MM.1S (cell line): ENCODE measurements around the gene CAPN5.

Experiments
- DNase-seq: peaks from one replicate; pipeline ENCODE4 v3.0.0-alpha.2; 2015
- H2AFZ ChIP-seq: fragments of 300-600 bp; sonication (generic); 2 replicates; pipeline ENCODE4 v1.6.0; 2016; ENCODE audit warnings: antibody characterized with exemption, low read length
- H3F3A ChIP-seq: fragments of 300-600 bp; sonication (generic); 2 replicates; pipeline ENCODE4 v1.6.1; 2016; ENCODE audit warnings: mild to moderate bottlenecking, antibody characterized with exemption, low read length, moderate library complexity, mixed read lengths; ENCODE audit not compliant: insufficient read depth
- H3K27ac ChIP-seq: fragments of 300-600 bp; sonication (generic); 2 replicates; pipeline ENCODE4 v1.5.1; 2016; ENCODE audit warnings: mild to moderate bottlenecking, low read length
- H3K27me3 ChIP-seq: fragments of 300-600 bp; sonication (generic); replicated peaks from 2 replicates; pipeline ENCODE4 v1.6.0; 2016; ENCODE audit warnings: low read length; ENCODE audit not compliant: insufficient read depth
- H3K36me3 ChIP-seq: fragments of 300-600 bp; sonication (generic); replicated peaks from 2 replicates; pipeline ENCODE4 v1.6.1; 2016; ENCODE audit warnings: mild to moderate bottlenecking, low read length, mixed read lengths; ENCODE audit not compliant: insufficient read depth
- H3K4me1 ChIP-seq: fragments of 300-600 bp; sonication (generic); 2 replicates; pipeline ENCODE4 v1.6.1; 2016; ENCODE audit warnings: low read length, mixed read lengths
- H3K4me2 ChIP-seq: fragments of 300-600 bp; sonication (generic); 2 replicates; pipeline ENCODE4 v1.6.0; 2016; ENCODE audit warnings: low read depth, low read length
- H3K4me3 ChIP-seq: fragments of 300-600 bp; sonication (generic); 2 replicates; pipeline ENCODE4 v1.5.1; 2016; ENCODE audit warnings: low read length, mixed read lengths
- H3K79me2 ChIP-seq: fragments of 300-600 bp; sonication (generic); 2 replicates; pipeline ENCODE4 v1.6.1; 2016; ENCODE audit warnings: mixed run types, low read length, mixed read lengths
- H3K9ac ChIP-seq: fragments of 300-600 bp; sonication (generic); 2 replicates; pipeline ENCODE4 v1.6.1; 2016; ENCODE audit warnings: low read length, mixed read lengths
- H3K9me2 ChIP-seq: fragments of 300-600 bp; sonication (generic); replicated peaks from 2 replicates; pipeline ENCODE4 v1.6.1; 2016; ENCODE audit warnings: mild to moderate bottlenecking, low read length, mixed read lengths; ENCODE audit not compliant: insufficient read depth
- H3K9me3 ChIP-seq: fragments of 300-600 bp; sonication (generic); replicated peaks from 2 replicates; pipeline ENCODE4 v1.6.1; 2016; ENCODE audit warnings: mild to moderate bottlenecking, low read length, mixed read lengths; ENCODE audit not compliant: insufficient read depth
- H4K20me1 ChIP-seq: fragments of 300-600 bp; sonication (generic); 2 replicates; pipeline ENCODE4 v1.6.1; 2016; ENCODE audit warnings: mild to moderate bottlenecking, low read length, moderate library complexity, mixed read lengths; ENCODE audit not compliant: insufficient read depth
- EZH2 ChIP-seq: fragments of 300-600 bp; sonication (generic); optimal IDR thresholded peaks from 2 replicates; pipeline ENCODE3; 2017; ENCODE audit warnings: low read depth, mild to moderate bottlenecking, antibody characterized with exemption, low read length, mixed read lengths
- EZH2phosphoT487 ChIP-seq: fragments of 300-600 bp; sonication (generic); IDR thresholded peaks from 2 replicates; pipeline ENCODE4 v1.6.1; 2018; ENCODE audit warnings: antibody characterized with exemption, low read length
- TF ChIP-seq, protein P1 (sequence below): fragments of 300-600 bp; sonication (generic); IDR thresholded peaks from 2 replicates; pipeline ENCODE4 v1.5.1; 2016; ENCODE audit warnings: antibody characterized with exemption, low read length, mixed read lengths

Gene CAPN5

DNA sequence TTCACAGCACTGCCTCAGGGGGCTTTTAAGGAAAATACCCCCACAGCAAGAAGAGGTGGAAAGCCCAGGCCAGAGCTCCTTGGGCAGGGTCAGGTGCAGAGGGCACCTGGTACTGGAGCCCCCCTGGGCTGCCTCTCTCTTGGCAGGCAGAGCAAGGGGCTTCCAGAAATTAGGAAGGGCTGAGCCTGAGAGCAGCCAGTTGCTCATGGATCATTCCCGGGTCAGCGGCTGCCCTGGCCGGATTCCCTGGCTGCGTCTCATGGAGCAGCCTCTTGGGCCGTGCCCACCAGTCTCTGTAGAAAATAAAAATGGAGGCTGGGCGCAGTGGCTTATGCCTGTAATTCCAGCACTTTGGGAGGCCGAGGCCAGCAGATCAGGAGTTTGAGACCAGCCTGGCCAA lies 25.6 kb downstream of the CAPN5 start:
- no peak for DNase-seq
- TF ChIP-seq, protein P1, sequence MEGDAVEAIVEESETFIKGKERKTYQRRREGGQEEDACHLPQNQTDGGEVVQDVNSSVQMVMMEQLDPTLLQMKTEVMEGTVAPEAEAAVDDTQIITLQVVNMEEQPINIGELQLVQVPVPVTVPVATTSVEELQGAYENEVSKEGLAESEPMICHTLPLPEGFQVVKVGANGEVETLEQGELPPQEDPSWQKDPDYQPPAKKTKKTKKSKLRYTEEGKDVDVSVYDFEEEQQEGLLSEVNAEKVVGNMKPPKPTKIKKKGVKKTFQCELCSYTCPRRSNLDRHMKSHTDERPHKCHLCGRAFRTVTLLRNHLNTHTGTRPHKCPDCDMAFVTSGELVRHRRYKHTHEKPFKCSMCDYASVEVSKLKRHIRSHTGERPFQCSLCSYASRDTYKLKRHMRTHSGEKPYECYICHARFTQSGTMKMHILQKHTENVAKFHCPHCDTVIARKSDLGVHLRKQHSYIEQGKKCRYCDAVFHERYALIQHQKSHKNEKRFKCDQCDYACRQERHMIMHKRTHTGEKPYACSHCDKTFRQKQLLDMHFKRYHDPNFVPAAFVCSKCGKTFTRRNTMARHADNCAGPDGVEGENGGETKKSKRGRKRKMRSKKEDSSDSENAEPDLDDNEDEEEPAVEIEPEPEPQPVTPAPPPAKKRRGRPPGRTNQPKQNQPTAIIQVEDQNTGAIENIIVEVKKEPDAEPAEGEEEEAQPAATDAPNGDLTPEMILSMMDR: no peak
- no peak for TF ChIP-seq EZH2phosphoT487
- TF ChIP-seq EZH2: no peak
- H3F3A ChIP-seq: no peaks in the 10 kb centered on the region

DNA sequence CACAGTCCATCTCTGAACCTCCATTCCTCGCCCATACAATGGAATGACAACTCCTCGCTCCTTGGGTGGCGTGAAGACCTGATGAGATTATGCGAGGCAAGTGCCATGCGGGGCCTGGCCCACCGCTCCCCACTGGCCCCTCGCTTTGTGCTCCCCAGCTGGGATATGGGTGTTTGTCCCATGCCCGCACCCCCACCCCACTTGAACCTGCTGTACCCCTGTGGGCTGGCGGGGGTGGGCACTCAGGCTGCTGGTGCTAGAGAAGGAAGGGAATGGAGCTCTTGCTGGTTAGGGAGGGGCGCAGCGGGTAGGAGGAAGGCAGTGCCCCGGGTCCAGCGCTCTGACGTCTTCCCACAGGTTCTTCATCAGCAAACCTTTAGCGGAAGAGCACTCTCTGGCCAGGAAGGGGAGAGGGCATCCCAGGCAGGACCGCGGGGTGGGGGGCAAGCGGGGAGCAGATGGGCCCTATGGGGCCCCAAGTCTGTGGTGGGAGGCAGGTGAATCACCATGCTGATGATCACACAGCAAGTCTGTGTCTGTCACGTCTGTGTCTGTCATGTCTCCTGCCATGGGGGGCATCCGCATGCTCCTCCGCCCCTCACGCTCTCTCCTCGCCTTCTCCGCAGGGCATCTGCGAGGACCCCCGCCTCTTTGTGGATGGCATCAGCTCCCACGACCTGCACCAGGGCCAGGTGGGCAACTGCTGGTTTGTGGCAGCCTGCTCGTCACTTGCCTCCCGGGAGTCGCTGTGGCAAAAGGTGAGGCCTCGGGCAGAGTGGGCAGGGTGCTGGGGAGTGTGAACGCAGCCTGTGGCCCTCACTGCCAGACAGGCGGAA lies 26.5 kb downstream of the CAPN5 start:
- H3F3A ChIP-seq: no peaks in the 10 kb centered on the region
- H3K9me2 ChIP-seq: no peaks in the 10 kb centered on the region
- DNase-seq: no peak
- no peaks in the 10 kb centered on the region for H3K79me2 ChIP-seq
- H4K20me1 ChIP-seq: no peaks in the 10 kb centered on the region
- H3K4me3 ChIP-seq: no peak overlapping the region
- no peak overlapping the region for H3K4me2 ChIP-seq
- TF ChIP-seq EZH2 (no peak), EZH2phosphoT487 (no peak)
- TF ChIP-seq, protein P1: no peak
- no peaks in the 10 kb centered on the region for H3K9me3 ChIP-seq
- H3K27me3 ChIP-seq: no peaks in the 10 kb centered on the region
- no peak overlapping the region for H2AFZ ChIP-seq
- H3K4me1 ChIP-seq: peaks cover 18% of the 10 kb centered on the region
- H3K36me3 ChIP-seq: no peaks in the 10 kb centered on the region
- H3K27ac ChIP-seq: no peak overlapping the region
- no peak overlapping the region for H3K9ac ChIP-seq

More for the DNA sequence above, 25.6 kb downstream of the CAPN5 start:
- Histone ChIP-seq H3K9me3 (no peaks in the 10 kb centered on the region), H3K9me2 (no peaks in the 10 kb centered on the region), H3K79me2 (no peaks in the 10 kb centered on the region), H3K27me3 (no peaks in the 10 kb centered on the region), H2AFZ (no peak overlapping the region), H3K36me3 (no peaks in the 10 kb centered on the region), H3K4me3 (no peak overlapping the region), H3K9ac (no peak overlapping the region), H4K20me1 (no peaks in the 10 kb centered on the region), H3K4me2 (no peak overlapping the region), H3K4me1 (peaks cover 18% of the 10 kb centered on the region), H3K27ac (no peak overlapping the region)

DNA sequence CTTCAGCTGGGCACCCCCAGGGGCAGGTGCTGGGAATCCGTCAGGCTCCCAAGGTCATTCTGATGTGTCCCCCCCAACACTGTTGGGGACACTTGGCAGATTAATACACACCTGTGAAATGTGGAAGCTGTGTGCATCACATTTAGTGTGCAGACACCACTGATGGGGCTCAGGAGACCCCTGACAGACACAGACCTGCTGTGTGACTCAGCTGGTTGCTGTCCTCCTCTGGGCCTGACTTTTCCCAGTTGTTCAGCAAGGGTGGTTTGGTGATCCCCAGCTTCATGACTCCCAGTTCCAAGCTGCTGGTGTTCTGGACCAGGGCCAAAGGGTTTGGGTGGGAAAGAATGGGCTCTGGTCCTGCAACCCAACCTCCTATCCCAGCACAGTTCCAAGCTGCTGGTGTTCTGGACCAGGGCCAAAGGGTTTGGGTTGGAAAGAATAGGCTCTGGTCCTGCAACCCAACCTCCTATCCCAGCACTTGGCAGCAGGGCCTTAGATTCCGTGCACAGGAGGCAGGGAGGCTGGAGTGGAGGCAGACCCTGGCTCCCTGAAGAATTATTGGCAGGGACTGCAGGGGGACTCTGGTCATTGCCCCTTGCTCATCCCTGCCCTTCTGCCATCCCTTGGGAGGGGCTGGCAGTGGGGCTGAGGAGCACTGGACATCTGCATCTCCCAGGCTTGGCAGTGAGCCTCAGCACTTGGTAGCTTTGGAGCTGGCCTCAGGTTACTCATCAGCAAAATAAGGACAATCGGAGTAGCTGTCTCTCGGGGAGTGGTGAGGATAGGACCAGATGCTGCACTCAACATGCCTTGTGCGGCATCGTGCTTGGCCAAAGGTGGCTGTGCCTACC lies 27.4 kb downstream of the CAPN5 start:
- H3K79me2 ChIP-seq: no peaks in the 10 kb centered on the region
- H3K36me3 ChIP-seq: no peaks in the 10 kb centered on the region

More for the DNA sequence above, 27.4 kb downstream of the CAPN5 start:
- no peaks in the 10 kb centered on the region for H3K27me3 ChIP-seq
- no peak overlapping the region for H3K4me3 ChIP-seq
- TF ChIP-seq EZH2: no peak
- TF ChIP-seq EZH2phosphoT487: no peak
- TF ChIP-seq, protein P1: no peak
- no peaks in the 10 kb centered on the region for H4K20me1 ChIP-seq
- no peak for DNase-seq
- H3K4me2 ChIP-seq: no peak overlapping the region
- peaks cover 17% of the 10 kb centered on the region for H3K4me1 ChIP-seq
- no peak overlapping the region for H3K9ac ChIP-seq
- H3K27ac ChIP-seq: no peak overlapping the region
- H3F3A ChIP-seq: no peaks in the 10 kb centered on the region
- no peaks in the 10 kb centered on the region for H3K9me3 ChIP-seq
- H2AFZ ChIP-seq: no peak overlapping the region
- no peaks in the 10 kb centered on the region for H3K9me2 ChIP-seq
